A549 (cell line): ENCODE measurements around the gene NETO2. TPM values are rescaled to one million over a fixed set of nuclear protein-coding genes. Genes with fewer than 3 reads are reported as not detected.

ENCODE experiments used
- ATAC-seq, 2 experiments: fragments of 200-7000 bp in 1 of 2; fragments of >200 bp in 1 of 2; cut with Nextera tagmentation in 1 of 2; cut with Tn5 transposase in 1 of 2; 3 replicates each; pipeline versions ENCODE4 v1.8.0 to v1.9.1; 2018 to 2020; ENCODE audit warnings: mild to moderate bottlenecking in 1 of 2, moderate library complexity in 1 of 2
- CTCF ChIA-PET: fragments of 300-600 bp; sonication (Branson Sonifier 250); formaldehyde crosslinking; extraction: SDS; loops from one replicate; lab custom pipeline; 2021; ENCODE audit warnings: antibody characterized with exemption, inconsistent platforms; lab: Yijun Ruan, JAX
- POLR2A ChIA-PET: fragments of 350-600 bp; formaldehyde crosslinking; extraction: SDS; loops from one replicate; lab custom pipeline; 2021; ENCODE audit warnings: antibody characterized with exemption, inconsistent platforms; lab: Yijun Ruan, JAX
- DNase-seq, 2 experiments: peaks; one replicate each; pipeline versions ENCODE4 v3.0.0 to v3.0.0-alpha.2; 2011 to 2016; ENCODE audit warnings: low read depth in 1 of 2, low spot score in 1 of 2
- FAIRE-seq: peaks from 2 replicates; lab custom pipeline; 2011; peaks lifted over from hg19 to GRCh38; lab: Jason Lieb, UNC
- H3K27ac ChIP-seq, 2 experiments: fragments of >200 bp; sonication (Bioruptor Twin); formaldehyde crosslinking; 3 replicates each; pipeline ENCODE4 v1.5.1; 2016 to 2017
- H3K4me1 ChIP-seq: fragments of >200 bp; sonication (Bioruptor Twin); formaldehyde crosslinking; 3 replicates; pipeline ENCODE4 v1.6.1; 2016
- H3K4me2 ChIP-seq: fragments of >200 bp; sonication (Bioruptor Twin); formaldehyde crosslinking; 3 replicates; pipeline ENCODE4 v1.6.1; 2016
- H3K4me3 ChIP-seq: fragments of >200 bp; sonication (Bioruptor Twin); formaldehyde crosslinking; 3 replicates; pipeline ENCODE4 v1.5.1; 2016
- H3K9me3 ChIP-seq: fragments of >200 bp; sonication (Bioruptor Twin); formaldehyde crosslinking; 3 replicates; pipeline ENCODE4 v1.6.1; 2016
- ATOH8 ChIP-seq: fragments of 250-450 bp; sonication (Bioruptor Pico); IDR thresholded peaks from 2 replicates; pipeline ENCODE4 v1.5.0; 2020; ENCODE audit warnings: low read depth, mild to moderate bottlenecking, moderate library complexity
- BCL3 ChIP-seq: fragments of >200 bp; sonication (Bioruptor Twin); formaldehyde crosslinking; IDR thresholded peaks from 3 replicates; pipeline ENCODE4 v1.6.1; 2016
- CEBPB ChIP-seq, 2 experiments: fragments of >200 bp in 1 of 2; sonication (Bioruptor Twin) in 1 of 2; formaldehyde crosslinking in 1 of 2; IDR thresholded peaks; 2 replicates each; pipeline ENCODE4 v1.6.1; 2012 to 2016
- CTCF ChIP-seq: fragments of >200 bp; sonication (Bioruptor Twin); formaldehyde crosslinking; IDR thresholded peaks from 3 replicates; pipeline ENCODE4 v1.5.1; 2016
- E2F6 ChIP-seq: IDR thresholded peaks from 2 replicates; pipeline ENCODE4 v1.6.1; 2012; ENCODE audit warnings: low read depth, borderline replicate concordance
- EHMT2 ChIP-seq: fragments of 200-600 bp; sonication (generic); IDR thresholded peaks from 2 replicates; pipeline ENCODE4 v1.6.1; 2016; ENCODE audit warnings: antibody characterized with exemption, low read depth, mild to moderate bottlenecking, moderate library complexity
- FOSB ChIP-seq: fragments of 250-450 bp; sonication (Bioruptor Pico); IDR thresholded peaks from 2 replicates; pipeline ENCODE4 v1.5.0; 2020; ENCODE audit warnings: mild to moderate bottlenecking, moderate library complexity
- GATA3 ChIP-seq: IDR thresholded peaks from 2 replicates; pipeline ENCODE4 v1.6.1; 2012; ENCODE audit warnings: borderline replicate concordance
- HDAC2 ChIP-seq: fragments of 200-600 bp; sonication (generic); IDR thresholded peaks from 2 replicates; pipeline ENCODE4 v1.6.1; 2016
- HMGXB4 ChIP-seq: fragments of 250-450 bp; sonication (Bioruptor Pico); IDR thresholded peaks from 2 replicates; pipeline ENCODE4 v1.5.0; 2021; ENCODE audit warnings: mild to moderate bottlenecking, moderate library complexity, borderline replicate concordance
- JUNB ChIP-seq: fragments of >200 bp; sonication (Bioruptor Twin); formaldehyde crosslinking; IDR thresholded peaks from 2 replicates; pipeline ENCODE4 v1.6.1; 2016
- MAFK ChIP-seq: fragments of 450-650 bp; IDR thresholded peaks from 2 replicates; pipeline ENCODE4 v1.6.1; 2014; ENCODE audit not compliant: partially characterized antibody
- MAX ChIP-seq: IDR thresholded peaks from 2 replicates; pipeline ENCODE4 v1.6.1; 2012
- PBX3 ChIP-seq: IDR thresholded peaks from 2 replicates; pipeline ENCODE4 v1.6.1; 2012
- PHF8 ChIP-seq: fragments of 200-600 bp; sonication (generic); IDR thresholded peaks from 2 replicates; pipeline ENCODE4 v1.6.1; 2016; ENCODE audit warnings: low read depth, mild to moderate bottlenecking, antibody characterized with exemption, moderate library complexity, borderline replicate concordance
- POLR2A ChIP-seq: IDR thresholded peaks from 2 replicates; pipeline ENCODE4 v1.6.1; 2012; ENCODE audit warnings: mild to moderate bottlenecking, low read length
- RARB ChIP-seq: fragments of 250-450 bp; sonication (Bioruptor Pico); IDR thresholded peaks from 2 replicates; pipeline ENCODE4 v1.8.0; 2021; ENCODE audit warnings: mild to moderate bottlenecking, moderate library complexity
- RCOR1 ChIP-seq: fragments of 150-350 bp; IDR thresholded peaks from 2 replicates; pipeline ENCODE4 v1.6.1; 2014; ENCODE audit warnings: antibody characterized with exemption, low read length, low read depth
- RNF2 ChIP-seq: fragments of 200-600 bp; sonication (generic); IDR thresholded peaks from 2 replicates; pipeline ENCODE4 v1.6.1; 2016; ENCODE audit warnings: low read depth, mild to moderate bottlenecking, antibody characterized with exemption, moderate library complexity, borderline replicate concordance
- TP53 ChIP-seq: fragments of 250-450 bp; sonication (Bioruptor Pico); IDR thresholded peaks from 2 replicates; pipeline ENCODE4 v1.5.0; 2021; ENCODE audit warnings: mild to moderate bottlenecking, moderate library complexity
- USF2 ChIP-seq: fragments of 450-650 bp; IDR thresholded peaks from 2 replicates; pipeline ENCODE4 v1.6.1; 2014; ENCODE audit warnings: antibody characterized with exemption
- ZC3H11A ChIP-seq: fragments of 450-650 bp; IDR thresholded peaks from 2 replicates; pipeline ENCODE4 v1.6.1; 2014; ENCODE audit warnings: antibody characterized with exemption, mild to moderate bottlenecking
- WGBS: methylation state at CpG from one replicate; pipeline ENCODE4 v1.1.6; 2017; ENCODE audit errors: missing lambda C conversion rate; 5-methylcytosine and 5-hydroxymethylcytosine counted together
- polyA plus RNA-seq, 4 experiments: library from polyadenylated mRNA; depleted of rRNA in 3 of 4; stranded (reverse); fragments of >200 nt; fragmentation: RNase III in 1 of 4; extraction: RNeasy Plus Mini Kit Qiagen cat#74134 plus additional on column Dnase treatment in 1 of 4; gene quantifications; 2 replicates in 3 of 4; 3 replicates in 1 of 4; pipeline ENCODE4 v1.2.3, GENCODE V29; 2011 to 2017

NETO2 gene
- polyA plus RNA-seq, 2 of the 4 experiments (the other 2 are of a cell fraction) = 65.2 to 139 TPM

- WGBS = 83% methylated on average over 2 of the region's 2 CpGs
- no peak for FAIRE-seq
- no peak overlapping the region for H3K4me3 ChIP-seq
- H3K4me1 ChIP-seq = no peaks in the 10 kb centered on the region
- CTCF ChIA-PET = no interaction called here
- no peaks in the 10 kb centered on the region for H3K9me3 ChIP-seq
- no peak overlapping the region for H3K27ac ChIP-seq
- no peak for DNase-seq
- no peak for ATAC-seq
- H3K4me2 ChIP-seq = no peak overlapping the region
- TF ChIP-seq POLR2A = no peak
- TF ChIP-seq MAX = no peak
- TF ChIP-seq CTCF = no peak
- TF ChIP-seq RNF2 = no peak
- TF ChIP-seq FOSB (CRISPR knock-in tag) = no peak
- no peak for TF ChIP-seq GATA3
- no peak for TF ChIP-seq HMGXB4 (CRISPR knock-in tag)
- TF ChIP-seq RCOR1 = no peak
- TF ChIP-seq TP53 (CRISPR knock-in tag) = no peak
- no peak for TF ChIP-seq JUNB
- TF ChIP-seq ZC3H11A = no peak
- no peak for TF ChIP-seq CEBPB (IDR thresholded peaks at IDR 0.05)
- no peak for TF ChIP-seq HDAC2
- no peak for TF ChIP-seq E2F6
- TF ChIP-seq, all 56 proteins: peak for 0
- POLR2A ChIA-PET = no interaction called here
Measured at GRCh38 chr16:47082099-47082865, 61.5 kb downstream of the NETO2 start.

GRCh38 chr16:47081115-47081514, 62.6 kb downstream of the NETO2 start:
- TF ChIP-seq BCL3 (no peak), MAFK (peak; percentile 95)
- POLR2A ChIA-PET = no interaction called here
- H3K4me3 ChIP-seq = no peak overlapping the region
- no peak overlapping the region for H3K27ac ChIP-seq
- DNase-seq (no peak), ATAC-seq (no peak), FAIRE-seq (no peak)
- H3K4me1 ChIP-seq = no peaks in the 10 kb centered on the region
- no peaks in the 10 kb centered on the region for H3K9me3 ChIP-seq
- CTCF ChIA-PET = no interaction called here
- no peak overlapping the region for H3K4me2 ChIP-seq
- 77% methylated on average over 1 of the region's 1 CpG for WGBS

GRCh38 chr16:47079860-47080259, 63.9 kb downstream of the NETO2 start:
- no peak for FAIRE-seq
- H3K4me3 ChIP-seq = no peak overlapping the region
- no peaks in the 10 kb centered on the region for H3K4me1 ChIP-seq
- no peak for ATAC-seq
- ChIA-PET POLR2A (no interaction called here), CTCF (no interaction called here)
- H3K9me3 ChIP-seq = no peaks in the 10 kb centered on the region
- DNase-seq = no peak
- no peak overlapping the region for H3K4me2 ChIP-seq
- H3K27ac ChIP-seq = no peak overlapping the region
- TF ChIP-seq ATOH8 (CRISPR knock-in tag) (no peak), USF2 (no peak), EHMT2 (no peak), RNF2 (no peak), PHF8 (no peak), RARB (CRISPR knock-in tag) (no peak), PBX3 (no peak)
- WGBS = 84% methylated on average over 5 of the region's 5 CpGs
